GDM1 (cell line): ENCODE results near the gene S1PR5.
"Not testable (repeated sequence)": the region's sequence is repeated elsewhere in the genome, so short reads cannot be mapped to it uniquely, and the experiment has no call there.

Experiments
- DNase-seq: peaks from one replicate; lab custom pipeline; 2025; lab: John Stamatoyannopoulos, UW

S1PR5 gene

GRCh38 chr19:10517361-10517759 is at the start of gene S1PR5:
TSS of gene S1PR5 (minus strand) at chr19:10517447. CDS start at chr19:10515011, 2,436 bp downstream.
- no peak for DNase-seq

- DNase-seq: no peak
Observed at GRCh38 chr19:10566658-10567410, 49.6 kb upstream of the S1PR5 start.

- no peak for DNase-seq
Observed at GRCh38 chr19:10566408-10566657, 49.1 kb upstream of the S1PR5 start.

GRCh38 chr19:10565567-10566407 is 48.5 kb upstream of the S1PR5 start, which contains the start of gene KRI1:
TSS of gene KRI1 (minus strand) at chr19:10566010. CDS start at chr19:10565999, 11 bp downstream.
- DNase-seq: peak; percentile 98

- no peak for DNase-seq
Observed at GRCh38 chr19:10565028-10565566, 47.9 kb upstream of the S1PR5 start.

- DNase-seq: no peak
Observed at GRCh38 chr19:10562609-10563008, 45.4 kb upstream of the S1PR5 start.

- no peak for DNase-seq
Observed at GRCh38 chr19:10560154-10560553, 42.9 kb upstream of the S1PR5 start.

- DNase-seq: no peak
Observed at GRCh38 chr19:10557603-10558197, 40.5 kb upstream of the S1PR5 start.

GRCh38 chr19:10555610-10555973 is 38.3 kb upstream of the S1PR5 start:
- DNase-seq: no peak

GRCh38 chr19:10554760-10555609 is 37.7 kb upstream of the S1PR5 start:
- DNase-seq: no peak

GRCh38 chr19:10553943-10554381 is 36.7 kb upstream of the S1PR5 start:
- peak; percentile 96 for DNase-seq

GRCh38 chr19:10553087-10553667 is 35.9 kb upstream of the S1PR5 start:
- no peak for DNase-seq

- no peak for DNase-seq
Observed at GRCh38 chr19:10552510-10553053, 35.3 kb upstream of the S1PR5 start.

- peak; percentile 39 for DNase-seq
Observed at GRCh38 chr19:10551698-10552301, 34.6 kb upstream of the S1PR5 start.

- DNase-seq: not testable (repeated sequence)
Observed at GRCh38 chr19:10551006-10551405, 33.8 kb upstream of the S1PR5 start.

- no peak for DNase-seq
Observed at GRCh38 chr19:10550336-10550735, 33.1 kb upstream of the S1PR5 start.

- no peak for DNase-seq
Observed at GRCh38 chr19:10549733-10550132, 32.5 kb upstream of the S1PR5 start.

- DNase-seq: no peak
Observed at GRCh38 chr19:10548746-10549276, 31.6 kb upstream of the S1PR5 start.

GRCh38 chr19:10546817-10547216 is 29.6 kb upstream of the S1PR5 start:
- DNase-seq: no peak

- no peak for DNase-seq
Observed at GRCh38 chr19:10544753-10545251, 27.6 kb upstream of the S1PR5 start.
